Type B pancreatic cell (in vitro differentiated cells): ENCODE data around the gene ANKRD65. TPM values are rescaled to one million over a fixed set of nuclear protein-coding genes. Genes with fewer than 3 reads are reported as not detected.

Experiments used
- DNase-seq: peaks from one replicate; pipeline ENCODE4 v3.0.0; 2021; ENCODE audit warnings: mixed read lengths; ENCODE audit not compliant: unreplicated experiment; ENCODE audit errors: extremely low spot score
- H3K27ac Mint-ChIP-seq: 2 replicates; pipeline ENCODE4 v1.8.0; 2021; ENCODE audit warnings: mild to moderate bottlenecking, mixed read lengths
- H3K27me3 Mint-ChIP-seq: 2 replicates; pipeline ENCODE4 v1.8.0; 2021; ENCODE audit warnings: mixed read lengths
- H3K36me3 Mint-ChIP-seq: 2 replicates; pipeline ENCODE4 v1.8.0; 2021; ENCODE audit warnings: mixed read lengths
- H3K4me1 Mint-ChIP-seq: one replicate; pipeline ENCODE4 v1.8.0; 2021; ENCODE audit warnings: mixed read lengths; ENCODE audit not compliant: unreplicated experiment
- H3K4me3 Mint-ChIP-seq: 2 replicates; pipeline ENCODE4 v1.8.0; 2021; ENCODE audit warnings: mild to moderate bottlenecking, mixed read lengths
- H3K9me3 Mint-ChIP-seq: 2 replicates; pipeline ENCODE4 v1.8.0; 2021; ENCODE audit warnings: mixed read lengths
- total RNA-seq: library from RNA; stranded (reverse); gene quantifications from 2 replicates; pipeline ENCODE4 v1.2.1, GENCODE V29; 2021; ENCODE audit warnings: low replicate concordance
- TF ChIP-seq, protein P1 (sequence below): fragments of 200-600 bp; sonication (generic); conservative IDR thresholded peaks from 2 replicates; pipeline ENCODE4 v1.5.0; 2021; ENCODE audit warnings: antibody characterized with exemption, mild to moderate bottlenecking

ANKRD65 gene
- total RNA-seq, 1 donor from 2014 or later: 7.6 TPM

DNA sequence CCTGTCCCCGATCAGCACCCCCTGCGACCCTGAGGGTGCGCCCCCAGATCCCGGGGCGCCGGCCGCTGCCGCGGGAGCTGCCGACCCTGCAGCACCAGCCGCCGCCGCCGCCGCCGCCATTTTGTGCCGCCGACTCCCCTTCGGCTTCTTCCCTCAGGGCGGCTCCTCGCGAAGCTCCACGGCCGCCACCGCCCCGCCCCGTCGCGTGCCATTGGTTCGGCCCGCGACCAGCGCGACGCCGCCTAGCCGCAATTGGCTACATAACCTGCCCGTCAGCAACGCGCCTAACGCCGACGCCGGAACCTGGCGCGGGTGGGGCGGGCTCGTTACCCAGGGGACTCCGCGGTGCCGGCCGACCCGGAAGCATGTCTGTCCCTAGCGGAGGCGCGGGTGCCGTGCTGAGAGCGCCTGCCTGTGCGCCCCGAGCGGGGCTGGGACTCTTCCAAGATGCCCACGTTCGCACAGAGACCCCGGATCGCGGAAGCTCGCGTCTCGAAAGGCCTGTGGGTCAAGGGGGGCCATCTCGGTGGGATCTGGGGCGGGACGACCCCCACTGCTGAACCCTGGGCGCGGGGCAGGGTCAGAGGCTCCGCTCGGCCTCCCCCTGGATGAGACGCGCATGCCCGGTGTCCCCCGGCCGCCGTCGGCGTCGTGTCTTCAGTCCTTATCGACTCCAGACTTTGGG lies 21.7 kb downstream of the ANKRD65 start, which contains the start of gene CCNL2:
TSS of gene CCNL2 (minus strand) at position 149 of the 685 bp plus-strand sequence. CDS start at position 120, 29 bp downstream.
- peak within 1 kb of the TSS; percentile 95 for H3K4me3 Mint-ChIP-seq
- peaks cover 16% of the 10 kb centered on the region for H3K4me1 Mint-ChIP-seq
- H3K27ac Mint-ChIP-seq: peak within 1 kb of the TSS; percentile 95
- TF ChIP-seq, protein P1, sequence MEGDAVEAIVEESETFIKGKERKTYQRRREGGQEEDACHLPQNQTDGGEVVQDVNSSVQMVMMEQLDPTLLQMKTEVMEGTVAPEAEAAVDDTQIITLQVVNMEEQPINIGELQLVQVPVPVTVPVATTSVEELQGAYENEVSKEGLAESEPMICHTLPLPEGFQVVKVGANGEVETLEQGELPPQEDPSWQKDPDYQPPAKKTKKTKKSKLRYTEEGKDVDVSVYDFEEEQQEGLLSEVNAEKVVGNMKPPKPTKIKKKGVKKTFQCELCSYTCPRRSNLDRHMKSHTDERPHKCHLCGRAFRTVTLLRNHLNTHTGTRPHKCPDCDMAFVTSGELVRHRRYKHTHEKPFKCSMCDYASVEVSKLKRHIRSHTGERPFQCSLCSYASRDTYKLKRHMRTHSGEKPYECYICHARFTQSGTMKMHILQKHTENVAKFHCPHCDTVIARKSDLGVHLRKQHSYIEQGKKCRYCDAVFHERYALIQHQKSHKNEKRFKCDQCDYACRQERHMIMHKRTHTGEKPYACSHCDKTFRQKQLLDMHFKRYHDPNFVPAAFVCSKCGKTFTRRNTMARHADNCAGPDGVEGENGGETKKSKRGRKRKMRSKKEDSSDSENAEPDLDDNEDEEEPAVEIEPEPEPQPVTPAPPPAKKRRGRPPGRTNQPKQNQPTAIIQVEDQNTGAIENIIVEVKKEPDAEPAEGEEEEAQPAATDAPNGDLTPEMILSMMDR: peak; percentile 80
- no peaks in the 10 kb centered on the region for H3K27me3 Mint-ChIP-seq
- DNase-seq: peak; percentile 100
- H3K36me3 Mint-ChIP-seq: peaks cover 25% of the 10 kb centered on the region
- H3K9me3 Mint-ChIP-seq: no peaks in the 10 kb centered on the region

DNA sequence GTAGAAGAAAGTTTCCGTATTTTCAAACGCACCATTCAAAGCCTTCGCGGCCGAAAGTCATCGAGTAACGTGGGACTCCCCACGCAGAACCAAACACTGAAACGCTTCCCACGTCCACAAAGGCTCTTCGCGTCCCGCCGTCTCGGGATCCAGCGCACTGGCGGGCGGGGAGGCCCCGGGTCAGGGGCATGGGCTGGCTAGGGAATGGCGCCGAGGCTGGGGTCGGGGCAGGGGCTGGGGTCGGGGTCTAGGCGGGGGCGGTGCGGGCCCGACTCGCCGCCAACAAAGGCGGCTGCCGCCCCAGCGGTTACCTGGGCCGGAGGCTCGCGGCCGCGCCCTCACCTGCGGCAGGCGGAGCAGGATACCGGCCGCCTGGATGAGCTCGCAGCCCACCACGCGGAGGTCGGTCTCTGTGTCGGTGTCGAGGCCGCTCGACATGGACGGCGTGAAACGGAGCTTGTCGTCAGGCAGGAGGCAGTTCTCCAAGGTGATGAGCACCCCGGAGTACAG lies 22.3 kb downstream of the ANKRD65 start:
- no peak for DNase-seq
- Mint-ChIP-seq H3K4me1 (peaks cover 14% of the 10 kb centered on the region), H3K27ac (peak overlapping the region; percentile 95), H3K36me3 (peaks cover 24% of the 10 kb centered on the region), H3K4me3 (peak overlapping the region; percentile 95), H3K9me3 (no peaks in the 10 kb centered on the region), H3K27me3 (no peaks in the 10 kb centered on the region)
- TF ChIP-seq, protein P1: no peak

DNA sequence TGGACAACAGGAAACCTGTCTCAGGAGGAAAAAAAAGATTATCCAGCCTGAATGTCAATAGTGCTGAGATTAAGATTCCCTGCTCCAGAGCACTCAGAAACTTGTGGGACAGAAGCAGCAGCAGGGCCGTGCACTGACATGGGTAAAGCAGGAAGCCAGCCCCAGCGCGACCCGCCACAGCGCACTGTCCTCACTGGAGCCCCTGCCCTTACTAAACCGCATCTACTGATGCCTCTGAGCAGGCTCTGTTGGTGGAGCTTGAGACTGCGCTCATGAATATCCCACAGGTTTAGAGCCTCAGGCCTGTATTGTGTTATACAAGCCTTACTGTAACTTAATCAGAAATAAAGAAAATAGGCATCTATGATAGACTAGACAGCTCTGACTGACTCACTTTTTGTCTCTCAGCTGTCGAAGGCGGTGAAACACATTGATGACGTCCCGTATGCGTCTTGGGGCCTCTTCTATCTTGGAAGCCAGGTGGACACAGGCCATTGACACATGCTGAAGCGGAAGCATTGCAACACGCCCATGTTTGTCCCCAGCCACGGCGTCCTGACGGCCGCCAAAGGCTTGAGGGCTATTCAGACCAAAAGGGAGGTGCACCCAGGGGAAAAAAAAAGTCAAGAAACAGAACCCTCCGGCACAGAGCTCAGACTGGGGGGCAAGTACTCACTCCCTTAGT lies 23.1 kb downstream of the ANKRD65 start:
- H3K9me3 Mint-ChIP-seq: no peaks in the 10 kb centered on the region
- H3K4me1 Mint-ChIP-seq: peaks cover 10% of the 10 kb centered on the region
- H3K27me3 Mint-ChIP-seq: no peaks in the 10 kb centered on the region
- TF ChIP-seq, protein P1: no peak
- no peak for DNase-seq
- peaks cover 18% of the 10 kb centered on the region for H3K36me3 Mint-ChIP-seq
- peak overlapping the region; percentile 95 for H3K27ac Mint-ChIP-seq
- H3K4me3 Mint-ChIP-seq: peak overlapping the region; percentile 95

DNA sequence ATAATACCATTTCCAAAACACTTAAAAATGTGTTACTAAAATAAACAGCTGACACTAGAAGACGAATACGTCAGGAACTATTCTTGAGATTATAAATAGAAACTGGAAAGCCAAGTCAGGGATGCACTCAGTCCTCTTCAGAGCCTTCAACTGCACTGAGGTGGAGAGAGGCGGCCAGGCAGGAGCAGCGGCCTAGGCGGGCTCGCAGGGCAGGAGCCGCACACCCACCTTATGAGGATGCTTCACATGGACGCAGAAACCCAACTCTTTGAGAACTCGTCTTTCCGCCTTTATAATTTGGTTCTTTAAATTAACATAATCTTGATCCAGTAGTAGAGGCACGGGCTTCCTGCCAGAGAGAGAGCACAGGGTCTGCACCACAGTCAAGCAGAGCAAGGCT lies 25.9 kb downstream of the ANKRD65 start:
- DNase-seq: no peak
- Mint-ChIP-seq H3K4me1 (peaks cover 4% of the 10 kb centered on the region), H3K4me3 (peak overlapping the region; percentile 24), H3K27me3 (no peaks in the 10 kb centered on the region), H3K9me3 (no peaks in the 10 kb centered on the region), H3K36me3 (peaks cover 33% of the 10 kb centered on the region), H3K27ac (peak overlapping the region; percentile 7)
- TF ChIP-seq, protein P1: no peak

DNA sequence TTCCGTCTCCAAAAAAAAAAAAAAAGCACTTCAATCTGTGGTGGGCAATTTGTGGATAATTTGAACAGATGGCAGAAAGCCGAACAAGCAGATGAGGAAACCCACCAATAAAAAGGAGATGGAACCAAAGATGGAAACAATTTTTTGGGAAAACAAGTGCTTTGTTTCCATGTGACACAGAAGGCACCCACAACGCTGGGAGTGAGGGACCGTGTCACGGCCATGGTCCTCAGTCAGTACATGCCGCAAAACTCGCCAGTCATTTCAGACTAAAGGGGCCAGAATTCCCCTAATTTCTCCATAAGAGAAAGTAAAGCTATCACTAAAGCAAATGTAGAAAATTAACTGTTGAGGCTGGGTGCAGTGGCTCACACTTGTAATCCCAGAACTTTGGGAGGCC lies 27.0 kb downstream of the ANKRD65 start:
- TF ChIP-seq, protein P1: no peak
- Mint-ChIP-seq H3K27ac (no peak overlapping the region), H3K4me1 (peaks cover 4% of the 10 kb centered on the region), H3K9me3 (no peaks in the 10 kb centered on the region), H3K36me3 (peaks cover 38% of the 10 kb centered on the region), H3K4me3 (no peak overlapping the region), H3K27me3 (no peaks in the 10 kb centered on the region)
- DNase-seq: no peak
